ENCODE measurements around the gene CD82.

DNA sequence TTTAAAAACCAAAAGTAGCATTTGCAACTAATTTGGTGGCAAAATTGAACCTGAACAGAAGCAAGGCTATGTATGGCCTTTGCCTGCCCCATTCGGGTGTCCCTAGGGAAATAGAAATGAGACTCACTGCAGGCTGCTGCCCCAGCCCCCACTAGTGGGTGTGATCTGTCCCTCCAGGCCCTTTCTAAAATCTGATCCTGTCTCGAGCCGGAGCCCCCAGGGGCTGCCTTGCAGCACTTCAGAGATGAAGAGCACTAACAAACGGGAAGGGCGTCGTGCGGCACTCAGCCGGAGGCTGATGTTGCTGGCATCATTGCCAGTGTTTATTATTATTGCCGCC is 43.2 kb downstream of the CD82 start:
- TF ChIP-seq EZH2 (IDR thresholded peaks at IDR 0.05) (no peak), POLR2AphosphoS5 (IDR thresholded peaks at IDR 0.05; ENCODE audit: borderline replicate concordance, low read depth, low read length) (no peak)

All from SK-N-MC (cell line).